Occipital lobe (tissue), 3 donors: ENCODE measurements around the gene PIGL. TPM values are rescaled to one million over a fixed set of nuclear protein-coding genes. Genes with fewer than 3 reads are reported as not detected.

Experiments used
- DNase-seq: peaks from one replicate; lab custom pipeline; 2025; lab: John Stamatoyannopoulos, UW
- small RNA-seq: library from RNA; depleted of rRNA; stranded (forward); fragments of <200 nt; gene quantifications from one replicate; pipeline ENCODE3, GENCODE V24; 2014
- total RNA-seq: library from RNA; depleted of rRNA; stranded (reverse); fragments of >200 nt; gene quantifications from one replicate; pipeline ENCODE4 v1.2.3, GENCODE V29; 2014

PIGL gene
- total RNA-seq, 1 donor from 2014 or later, result 18.4 TPM

DNA sequence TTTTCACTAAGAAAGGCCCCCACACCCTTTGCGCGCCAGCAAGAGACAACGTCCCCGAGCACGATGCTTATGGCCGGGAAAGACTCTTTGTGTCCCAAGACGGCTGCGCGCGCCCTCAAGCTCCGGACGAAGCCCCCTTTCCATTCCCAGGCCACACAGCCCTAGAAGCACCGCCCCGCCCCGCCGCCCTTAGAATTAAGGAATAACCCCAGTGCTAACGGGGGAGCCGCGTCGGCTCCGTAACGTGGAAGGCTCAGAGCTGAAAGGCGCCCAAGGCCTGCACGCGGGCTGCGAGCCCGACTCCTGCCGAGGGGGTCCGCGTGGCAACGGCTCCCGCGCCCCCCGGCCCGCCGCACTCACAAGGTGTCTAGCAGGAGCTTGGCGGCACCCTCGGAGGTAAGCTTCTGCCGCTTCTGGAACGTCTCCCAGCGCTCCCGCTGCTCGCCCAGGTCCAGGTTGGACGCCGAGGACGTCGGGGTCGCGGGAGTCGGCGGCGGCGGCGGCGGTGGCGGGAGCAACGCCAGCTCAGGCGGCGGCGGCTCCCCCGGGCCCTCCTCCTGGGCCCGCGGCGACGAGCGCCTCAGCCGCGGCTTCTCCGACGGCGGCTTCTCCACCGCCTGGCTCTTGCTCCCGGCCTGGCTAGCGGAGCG lies 135.8 kb downstream of the PIGL start:
- DNase-seq, result peak; percentile 16

DNA sequence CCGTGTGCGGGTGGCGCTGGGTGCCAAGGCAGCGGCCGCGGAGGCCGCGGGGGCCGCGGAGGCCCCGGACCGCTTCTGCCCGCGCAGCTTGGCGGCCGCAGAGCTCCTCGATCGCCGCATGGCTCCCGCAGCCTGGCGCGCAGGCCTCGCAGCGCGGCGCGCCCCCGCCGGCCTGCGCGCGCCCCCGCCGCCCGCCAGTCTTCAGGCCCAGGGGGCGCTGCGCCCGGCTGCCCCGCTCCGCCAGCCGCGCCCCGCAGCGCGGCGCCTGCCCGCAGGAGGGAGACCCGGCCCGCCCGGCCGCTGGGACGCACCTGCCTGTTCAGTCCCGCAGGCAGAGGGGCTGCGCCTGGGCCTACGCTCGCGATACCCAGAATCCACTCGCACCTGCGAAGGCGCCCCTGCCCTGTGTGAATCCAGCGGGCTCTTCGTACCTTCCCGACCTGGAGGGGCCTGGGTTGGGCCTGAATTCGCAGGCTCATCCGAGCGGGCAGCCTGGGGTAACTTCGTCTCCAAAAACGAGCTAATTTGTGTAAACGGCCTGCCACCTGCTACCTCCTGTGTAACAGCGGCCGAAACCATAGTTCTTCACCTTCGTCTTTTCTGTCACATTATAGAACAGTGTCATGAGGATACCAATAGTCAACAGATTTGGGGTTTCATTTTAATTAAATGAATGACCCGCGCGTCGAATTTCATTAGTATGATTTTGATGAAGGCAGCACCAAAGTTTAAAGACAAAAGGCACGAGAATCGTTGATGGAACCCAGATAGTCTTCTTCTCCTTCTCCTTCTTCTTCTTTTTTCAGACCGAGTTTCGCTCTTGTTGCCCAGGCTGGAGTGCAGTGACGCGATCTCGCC lies 136.5 kb downstream of the PIGL start, which contains the start of gene CENPV:
CENPV (minus strand) TSS at position 153 of the 858 bp plus-strand sequence; CDS start at position 120, 33 bp downstream.
- DNase-seq, result peak; percentile 40

DNA sequence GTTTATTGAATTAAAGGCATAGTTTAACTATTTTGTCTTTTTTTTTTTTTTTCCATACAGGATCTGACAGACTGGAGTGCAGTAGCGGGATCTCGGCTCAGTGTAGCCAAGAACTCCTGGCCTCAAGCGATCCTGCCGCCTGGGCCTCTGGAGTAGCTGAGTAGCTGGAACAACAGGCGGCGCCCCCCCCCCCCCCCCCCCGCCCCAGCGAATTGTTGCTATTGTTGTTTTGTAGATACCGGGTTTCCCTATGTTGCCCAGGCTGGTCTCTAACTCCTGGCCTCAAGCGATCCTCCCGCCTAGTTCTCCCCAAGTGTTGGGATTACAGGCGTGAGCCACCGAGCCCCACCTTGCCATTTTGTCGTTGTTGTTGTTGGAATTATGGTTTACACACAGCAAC lies 137.6 kb downstream of the PIGL start:
- DNase-seq, result no peak

DNA sequence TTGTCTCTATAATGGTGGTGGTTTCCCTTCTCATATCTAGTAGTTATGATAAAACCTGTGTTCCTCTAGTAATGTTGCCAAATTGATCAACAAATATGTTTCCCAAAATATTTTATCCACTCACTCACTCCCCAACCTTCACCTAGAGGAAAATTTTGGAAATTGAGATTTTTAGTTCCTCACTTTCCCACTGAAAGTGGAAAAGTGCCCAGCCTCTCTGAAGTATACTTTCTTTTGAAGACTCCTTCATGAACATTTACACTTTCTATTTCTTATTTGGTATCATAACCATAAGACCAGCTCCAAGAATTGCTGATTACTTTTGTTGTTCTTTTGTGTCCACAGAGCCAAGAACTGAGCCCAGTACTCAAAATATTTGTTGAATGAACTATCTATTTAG lies 141.4 kb downstream of the PIGL start:
- no peak for DNase-seq

DNA sequence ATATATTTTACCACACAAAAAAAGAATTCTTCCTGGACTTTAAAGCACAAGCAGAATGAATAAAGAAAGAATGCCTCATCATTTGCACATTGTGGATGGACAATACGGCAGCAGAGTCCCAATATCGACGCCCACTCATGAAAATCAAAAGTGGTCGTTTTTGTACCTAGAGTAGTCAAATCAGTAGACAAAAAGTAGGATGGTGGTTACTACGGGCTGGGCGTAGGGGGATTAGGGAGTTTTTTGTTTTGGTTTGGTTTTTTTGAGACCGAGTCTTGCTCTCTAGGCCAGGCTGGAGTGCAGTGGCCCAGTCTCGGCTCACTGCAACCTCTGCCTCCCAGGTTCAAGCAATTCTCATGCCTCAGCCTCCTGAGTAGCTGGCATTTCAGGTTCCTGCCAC lies 144.9 kb downstream of the PIGL start:
- DNase-seq, result no peak

DNA sequence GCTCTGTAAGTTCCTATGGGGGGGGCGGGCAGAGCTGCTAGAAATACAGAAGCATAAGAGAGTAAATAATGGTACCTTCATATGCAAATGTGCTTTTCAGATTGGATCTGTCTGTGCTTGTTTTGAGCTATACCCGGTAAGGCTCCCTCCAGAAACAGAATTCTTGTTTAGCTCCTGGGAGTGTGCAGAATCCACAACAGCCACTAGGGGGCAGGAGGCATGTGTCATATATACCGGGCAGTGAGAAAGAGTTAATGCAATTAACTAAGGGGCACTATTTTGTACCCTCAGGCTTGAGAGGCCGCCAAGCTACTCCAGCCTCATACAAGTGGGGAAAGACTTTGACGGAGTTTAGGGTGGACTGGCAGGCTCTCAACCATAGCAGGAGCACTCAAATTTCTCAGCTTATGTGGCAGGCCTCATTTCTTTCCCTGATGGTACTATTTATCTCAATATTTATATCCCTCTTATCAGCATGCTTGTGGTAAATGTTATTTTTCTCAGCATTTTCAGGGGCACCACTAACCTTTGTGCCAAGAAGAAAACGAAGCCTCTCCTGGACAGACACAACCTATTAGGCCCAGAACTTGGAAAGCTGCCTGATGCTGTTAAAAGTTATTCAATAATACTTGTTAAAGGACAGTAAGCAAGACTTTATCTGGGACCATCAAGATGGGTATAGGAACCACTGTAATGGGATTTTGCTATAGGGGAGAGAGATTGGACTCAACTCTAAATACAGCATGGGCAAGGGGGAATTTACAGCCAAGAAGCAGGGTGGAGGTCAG lies 146.9 kb downstream of the PIGL start:
- no peak for DNase-seq

DNA sequence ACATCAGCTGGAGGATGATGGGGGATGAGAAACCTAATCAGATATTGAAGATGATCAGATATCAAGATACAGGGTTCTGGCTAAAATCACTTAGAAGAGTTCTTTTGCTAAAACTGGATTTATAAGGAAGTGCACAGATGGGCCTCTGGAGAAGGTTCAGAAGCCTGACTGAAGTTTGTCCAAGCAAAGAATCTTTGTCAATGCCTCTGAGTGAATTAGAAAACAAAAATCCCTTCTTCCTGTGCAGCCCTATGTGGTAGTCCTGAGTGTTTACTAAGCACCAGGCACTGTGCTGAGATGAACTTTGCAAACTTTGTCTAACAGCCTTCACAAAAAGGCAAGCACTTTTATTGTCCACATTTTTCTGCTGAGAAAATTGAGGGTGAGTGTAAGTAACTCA lies 147.6 kb downstream of the PIGL start:
- DNase-seq, result no peak

GRCh38 chr17:16371742-16372141 lies 154.7 kb downstream of the PIGL start:
- no peak for DNase-seq

DNA sequence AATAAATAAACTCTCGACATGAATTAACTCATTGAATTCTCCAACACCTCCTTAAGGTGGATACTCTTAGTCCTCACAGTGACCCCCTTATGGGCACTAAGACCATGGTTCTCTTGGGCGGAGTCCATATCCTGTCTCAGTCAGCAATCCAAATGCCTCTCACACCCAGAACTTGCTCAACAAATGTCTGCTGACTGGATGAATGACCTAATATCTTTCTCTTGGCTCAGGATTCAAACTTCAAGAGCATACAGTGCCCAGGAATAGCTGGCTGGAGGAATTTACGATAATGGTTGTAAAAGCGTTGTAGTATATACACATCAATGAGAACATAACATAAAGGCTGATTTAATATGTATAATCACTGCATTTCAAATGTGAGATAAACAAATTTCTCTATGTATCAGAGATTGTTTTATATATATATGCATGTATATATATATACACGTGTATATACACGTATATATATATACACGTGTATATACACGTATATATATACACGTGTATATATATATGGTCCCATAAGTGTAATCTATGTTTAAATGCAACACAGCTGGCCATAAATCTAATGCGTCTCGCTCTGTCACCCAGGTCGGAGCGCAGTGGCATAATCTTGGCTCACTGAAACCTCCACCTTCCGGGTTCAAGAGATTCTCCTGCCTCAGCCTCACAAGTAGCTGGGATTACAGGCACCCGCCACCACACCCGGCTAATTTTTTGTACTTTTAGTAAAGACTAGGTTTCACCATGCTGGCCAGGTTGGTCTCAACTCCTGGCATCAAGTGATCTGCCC lies 157.3 kb downstream of the PIGL start:
- DNase-seq, result no peak

Small RNA genes within 50 kb of the gene (small RNA-seq; reads per million reads assigned to genes)
- gene MIR1288, result not detected

Other genes starting within 250 kb of the PIGL start
- gene ZSWIM7, start 217.5 kb upstream of the PIGL start, total RNA-seq, result 15.6 TPM
- 36.8 TPM for gene TTC19, start 217.4 kb upstream of the PIGL start, total RNA-seq
- gene NCOR1, start 1.7 kb upstream of the PIGL start, total RNA-seq, result 116 TPM
- 95.5 TPM for gene CENPV, start 136.3 kb downstream of the PIGL start, total RNA-seq
- gene UBB, start 163.9 kb downstream of the PIGL start, total RNA-seq, result 972 TPM
- 2.0 TPM for gene TRPV2, start 198.4 kb downstream of the PIGL start, total RNA-seq